HG03521 (cell line): ENCODE results near the gene RAB18.
"Not testable (repeated sequence)": the region's sequence is repeated elsewhere in the genome, so short reads cannot be mapped to it uniquely, and the experiment has no call there.

Source experiments
- ATAC-seq: cut with Tn5 transposase; IDR thresholded peaks from one replicate; pipeline ENCODE4 v1.9.1; 2021; ENCODE audit warnings: mild to moderate bottlenecking, moderate library complexity; ENCODE audit not compliant: unreplicated experiment

Gene RAB18

DNA sequence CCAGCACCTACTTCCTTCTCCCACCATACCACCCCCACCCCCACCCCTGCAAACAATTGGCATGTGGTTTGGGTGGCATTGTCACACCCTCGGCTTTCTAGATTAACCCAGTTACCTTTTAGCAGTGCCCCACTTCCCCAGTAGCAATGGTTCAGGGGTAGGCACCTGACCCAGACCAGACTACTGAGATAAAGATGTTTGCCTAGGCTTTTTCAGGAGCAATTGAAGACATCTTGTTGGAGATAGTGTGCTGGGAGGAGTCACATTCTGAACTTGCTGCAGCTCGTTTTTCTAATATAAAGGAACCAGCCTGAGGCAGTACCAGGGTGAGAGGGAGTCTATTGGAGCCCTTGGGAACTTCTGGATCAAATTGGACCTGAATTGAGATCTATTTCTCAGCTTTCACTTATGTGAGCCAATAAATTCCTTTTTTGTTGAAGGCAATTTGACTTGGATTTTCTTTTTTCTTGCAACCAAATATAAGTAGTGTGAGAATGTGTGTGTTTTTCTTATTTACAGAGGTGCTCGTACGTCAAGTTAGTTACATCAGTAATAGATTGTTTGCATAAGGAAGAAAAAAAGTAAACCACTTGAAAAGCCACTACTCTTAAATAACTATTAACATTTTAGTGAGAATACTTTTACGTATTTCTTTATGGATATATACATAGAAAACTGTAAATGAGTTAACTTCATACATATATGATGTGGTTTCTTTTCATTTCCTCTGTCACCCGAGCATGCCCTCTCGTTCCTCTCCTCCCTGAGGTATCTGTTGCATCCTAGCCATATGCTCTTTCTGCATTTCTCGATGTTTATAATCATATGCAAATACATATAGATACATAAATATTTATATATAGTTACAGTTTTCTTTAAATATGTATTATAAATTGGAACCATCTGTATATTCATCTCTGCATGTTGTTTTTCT is 38.0 kb downstream of the RAB18 start:
- ATAC-seq: no peak

DNA sequence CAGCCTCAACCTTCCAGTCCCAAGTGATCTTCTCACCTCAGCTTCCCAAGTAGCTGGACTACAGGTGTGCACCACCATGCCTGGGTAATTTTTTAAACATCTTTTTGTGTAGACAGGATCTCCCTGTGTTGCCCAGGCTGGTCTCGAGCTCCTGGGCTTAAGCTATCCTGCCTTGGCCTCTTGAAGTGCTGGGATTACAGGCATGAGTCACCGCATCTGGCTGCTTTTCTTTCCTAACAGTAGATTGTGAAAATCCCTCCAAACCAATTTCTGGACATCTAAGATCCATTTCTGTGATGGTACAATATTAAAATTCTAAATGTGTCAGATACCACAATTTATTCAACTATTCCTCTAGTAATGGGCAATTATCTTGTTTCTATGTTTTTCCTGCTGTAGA is 38.7 kb downstream of the RAB18 start:
- ATAC-seq: no peak

DNA sequence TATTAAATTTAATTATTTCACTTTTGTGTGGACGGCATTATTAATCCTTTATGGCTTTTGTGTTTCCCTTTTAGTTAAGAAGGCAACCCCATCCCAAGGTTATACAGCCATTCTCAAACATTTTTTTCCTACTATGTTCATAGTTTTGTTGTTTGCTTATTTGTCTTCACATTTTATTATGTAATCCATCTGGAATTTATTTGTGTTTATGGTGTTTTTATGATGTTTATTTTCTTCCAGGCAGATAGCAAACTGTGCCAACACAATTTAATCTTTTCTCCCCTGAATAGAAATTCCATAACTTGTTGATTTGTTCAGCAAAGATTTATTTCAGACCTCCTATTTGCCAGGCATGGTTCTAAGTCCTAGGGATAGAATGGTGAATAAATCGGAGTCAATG is 42.9 kb downstream of the RAB18 start:
- no peak for ATAC-seq

DNA sequence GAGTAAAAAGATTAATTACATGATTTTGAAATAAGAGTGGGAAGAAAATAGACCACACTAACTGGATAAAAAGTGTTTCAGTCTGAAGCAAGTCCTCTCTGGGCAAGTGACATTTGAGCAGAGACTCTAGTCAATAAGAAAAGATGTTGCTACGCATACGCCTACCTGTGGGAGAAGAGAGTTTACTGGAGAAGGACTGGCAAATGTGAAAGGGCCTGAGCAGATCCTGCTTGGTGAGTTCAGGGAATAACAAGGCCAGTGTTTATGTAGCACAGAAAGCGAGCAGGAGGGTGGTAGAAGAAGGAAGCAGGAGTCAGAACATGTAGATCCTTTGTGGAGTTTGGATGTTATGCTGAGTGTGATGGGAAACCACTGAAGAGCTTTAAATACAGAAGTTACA is 43.4 kb downstream of the RAB18 start:
- ATAC-seq: no peak

DNA sequence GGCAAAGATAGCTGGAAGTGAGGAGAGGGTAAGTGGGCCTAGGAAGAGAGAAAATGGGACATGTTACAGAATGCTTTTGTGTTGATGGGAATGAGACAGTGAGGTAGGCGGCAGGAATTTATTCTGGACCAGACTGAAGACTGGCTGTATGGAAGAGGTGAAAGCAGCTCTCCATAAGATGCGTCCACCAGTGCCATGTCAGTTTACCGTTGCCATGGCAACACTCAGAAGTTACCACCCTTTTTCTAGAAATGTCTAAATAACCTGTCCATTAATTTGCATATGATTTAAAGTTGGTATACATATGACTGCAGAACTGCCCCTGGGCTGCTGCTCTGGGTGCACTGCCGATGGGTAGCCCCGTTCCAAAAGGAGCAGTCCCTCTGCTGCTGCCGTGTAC is 46.7 kb downstream of the RAB18 start:
- no peak for ATAC-seq

DNA sequence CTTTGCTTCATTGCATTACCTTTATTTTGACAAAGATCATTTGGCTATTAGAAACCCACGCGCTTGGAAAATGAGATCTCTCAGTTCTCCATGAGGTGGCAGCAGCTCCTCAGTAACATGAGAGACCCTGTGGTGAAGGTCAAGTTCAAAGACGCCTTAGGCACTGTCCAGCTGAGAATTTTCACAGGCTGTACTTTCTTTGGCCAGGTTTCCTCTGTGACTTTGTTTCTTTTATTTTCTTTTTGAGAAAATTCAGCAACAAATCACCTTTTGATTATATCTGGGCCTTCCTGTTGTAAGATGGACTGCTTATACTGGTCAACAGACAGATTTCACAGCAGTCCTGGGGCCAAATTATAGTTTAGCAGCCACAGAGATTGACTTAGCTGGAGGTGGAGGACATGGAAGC is 54.5 kb downstream of the RAB18 start:
- ATAC-seq: peak; percentile 51

DNA sequence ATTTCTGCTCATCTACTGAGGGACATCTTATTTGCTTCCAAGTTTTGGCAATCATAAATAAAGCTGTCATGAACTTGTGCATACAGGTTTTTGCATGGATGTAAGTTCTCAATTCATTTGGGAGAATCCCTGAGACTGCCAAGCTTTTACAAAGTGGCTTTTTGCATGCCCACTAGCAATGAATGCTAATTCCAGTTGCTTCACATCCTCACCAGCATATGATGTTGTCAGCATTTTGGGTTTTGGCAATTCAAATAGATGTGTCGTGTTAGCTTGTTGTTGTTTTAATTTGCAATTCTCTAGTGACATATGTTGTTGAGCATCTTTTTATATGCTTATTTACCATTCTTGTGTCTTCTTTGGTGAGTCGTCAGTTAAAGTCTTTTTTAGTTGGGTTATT is 57.2 kb downstream of the RAB18 start:
- ATAC-seq: no peak

DNA sequence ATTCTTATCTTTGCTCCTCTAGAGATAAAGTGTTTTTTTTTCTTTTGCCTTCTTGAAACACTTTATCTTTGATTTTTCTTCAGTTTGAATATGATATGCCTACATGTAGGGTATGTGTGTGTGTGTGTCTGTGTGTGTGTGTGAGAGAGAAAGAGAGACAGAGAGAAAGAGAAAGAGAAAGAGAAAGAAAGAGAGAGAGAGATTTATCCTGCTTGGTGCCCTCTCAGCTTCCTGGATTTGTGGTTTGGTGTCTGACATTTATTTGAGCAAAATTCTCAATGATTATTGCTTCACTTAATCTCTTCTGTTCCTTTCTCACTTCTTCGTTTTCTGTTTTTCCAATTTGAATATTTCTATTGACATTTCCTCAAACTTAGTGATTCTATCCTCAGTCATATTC is 60.3 kb downstream of the RAB18 start:
- ATAC-seq: no peak

DNA sequence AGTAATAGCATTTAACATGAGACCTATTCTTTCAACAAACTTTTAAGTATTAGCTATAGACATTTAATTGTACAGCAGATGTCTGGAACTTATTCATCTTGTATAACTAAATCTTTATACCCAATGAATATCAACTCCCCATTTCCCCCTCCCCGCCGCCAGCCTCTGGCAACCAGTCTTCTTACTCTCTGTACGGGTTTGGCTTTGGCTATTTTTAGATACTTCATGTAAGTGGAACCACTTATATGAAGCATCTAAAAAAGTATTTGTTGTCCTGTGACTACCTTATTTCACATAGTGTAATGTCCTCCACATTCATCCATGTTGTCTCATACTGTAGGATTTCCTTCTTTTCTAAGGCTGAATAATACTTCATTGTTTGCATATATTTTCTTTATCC is 60.8 kb downstream of the RAB18 start:
- no peak for ATAC-seq

DNA sequence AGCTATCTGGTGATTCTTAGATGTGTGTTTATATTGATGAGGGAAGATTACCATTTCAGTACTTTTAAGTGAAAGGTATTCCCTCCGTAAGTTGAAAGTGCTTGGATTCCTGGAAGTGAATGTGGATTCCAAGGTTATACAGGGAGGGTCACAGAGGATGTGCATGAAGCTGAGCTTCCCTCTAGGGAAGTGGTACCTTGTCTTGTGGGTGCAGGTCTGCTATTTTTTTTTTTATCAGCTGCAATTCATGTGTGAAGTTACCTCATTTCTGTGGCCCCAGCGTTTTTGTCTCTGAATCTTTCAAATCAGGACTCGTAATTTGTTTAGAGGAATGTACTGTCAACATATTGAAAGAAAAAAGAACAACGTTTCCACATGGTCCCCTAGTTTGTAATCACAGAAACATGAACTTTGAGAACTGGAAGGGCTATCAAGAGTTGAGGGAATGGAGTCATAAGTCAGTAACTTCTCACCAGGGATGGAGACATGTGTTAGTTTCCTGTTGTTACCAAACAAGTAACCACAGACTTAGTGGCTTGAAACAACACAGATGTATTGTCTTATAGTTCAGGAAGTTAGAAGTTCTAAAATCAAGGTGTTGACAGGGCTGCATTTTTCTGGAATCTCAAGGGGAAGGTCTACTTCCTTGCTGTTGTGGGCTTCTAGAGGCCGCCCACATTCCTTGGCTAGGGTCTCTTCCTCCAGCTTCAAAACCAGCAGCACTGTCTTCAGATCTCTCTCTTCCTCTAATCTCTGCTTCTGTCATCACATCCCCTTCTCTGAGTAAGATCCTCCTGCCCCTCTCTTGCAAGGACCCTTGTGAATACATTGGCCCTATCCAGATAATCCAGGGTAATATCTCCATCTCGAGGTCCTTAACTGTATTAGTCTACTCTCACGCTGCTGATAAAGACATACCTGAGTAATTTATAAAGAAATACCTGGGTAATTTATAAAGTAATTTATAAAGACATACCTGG is 64.4 kb downstream of the RAB18 start:
- no peak for ATAC-seq

DNA sequence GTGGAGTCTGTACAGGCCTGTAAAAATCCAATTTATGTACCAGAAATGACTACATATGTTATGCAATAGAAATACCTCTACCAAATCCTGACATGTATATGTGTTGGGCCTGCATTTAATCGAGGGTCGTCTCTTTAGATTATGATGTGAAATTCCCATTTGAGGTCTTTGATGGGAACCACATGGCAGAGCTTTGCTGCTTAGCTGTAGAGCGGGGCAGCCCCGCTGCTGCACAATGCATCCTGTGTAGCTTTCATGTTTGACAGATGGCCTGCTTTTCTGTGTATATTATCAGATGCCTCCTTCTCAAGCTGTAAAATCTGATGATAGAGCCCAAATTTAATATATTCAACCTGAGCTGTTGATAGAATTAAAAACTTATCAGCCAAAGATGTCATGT is 65.8 kb downstream of the RAB18 start:
- no peak for ATAC-seq

DNA sequence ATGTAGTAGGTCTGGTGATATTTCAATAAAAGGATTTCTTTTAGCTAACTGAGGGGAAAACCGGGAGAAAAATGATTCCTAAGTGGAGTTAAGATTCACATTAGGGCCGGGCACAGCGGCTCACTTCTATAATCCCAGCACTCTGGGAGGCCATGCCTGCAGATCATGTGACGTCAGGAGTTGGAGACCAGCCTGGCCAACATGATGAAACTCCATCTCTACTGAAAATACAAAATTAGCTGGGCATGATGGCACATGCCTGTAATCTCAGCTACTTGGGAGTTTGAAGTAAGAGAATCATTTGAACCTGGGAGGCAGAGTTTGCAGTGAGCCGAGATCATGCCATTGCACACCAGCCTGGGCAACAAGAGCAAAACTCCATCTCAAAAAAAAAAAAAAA is 72.9 kb downstream of the RAB18 start:
- not testable (repeated sequence) for ATAC-seq

DNA sequence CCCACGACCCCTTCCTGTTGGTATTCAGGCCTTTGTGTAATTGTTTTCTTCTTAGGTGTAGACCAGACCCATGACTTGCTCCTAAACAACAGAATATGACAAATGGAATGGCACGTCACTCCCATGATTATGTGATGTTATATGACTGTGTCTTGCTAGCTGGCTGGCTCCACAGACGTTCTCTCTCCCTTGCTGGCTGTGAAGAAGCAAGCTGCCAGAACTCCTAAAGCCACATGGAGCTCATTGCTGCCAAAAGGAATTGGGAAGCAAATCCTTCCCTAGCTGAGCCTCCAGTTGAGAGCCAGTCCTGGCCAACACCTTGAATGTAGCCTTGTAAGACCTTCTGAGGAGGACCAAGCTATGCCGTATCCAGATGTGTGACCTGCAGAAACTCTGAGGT is 74.2 kb downstream of the RAB18 start:
- no peak for ATAC-seq

DNA sequence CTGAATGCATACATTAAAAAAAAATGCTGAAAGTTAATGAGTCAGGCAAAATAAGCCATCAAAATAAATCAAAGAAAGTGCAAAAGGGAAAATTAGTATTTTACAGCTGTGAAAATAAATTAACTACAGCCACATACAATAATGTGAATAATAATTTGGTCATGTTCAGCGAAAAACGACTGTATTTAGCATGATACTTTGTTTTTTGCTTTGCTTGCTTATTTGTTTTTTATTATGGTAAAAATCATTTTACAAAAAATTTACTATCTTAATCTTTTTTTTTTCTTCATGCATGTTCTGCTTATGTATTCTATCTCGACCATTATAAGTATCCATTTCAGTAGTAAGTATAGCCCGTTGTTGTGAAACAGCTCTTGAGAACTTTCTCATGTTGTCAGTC is 77.1 kb downstream of the RAB18 start:
- ATAC-seq: no peak

DNA sequence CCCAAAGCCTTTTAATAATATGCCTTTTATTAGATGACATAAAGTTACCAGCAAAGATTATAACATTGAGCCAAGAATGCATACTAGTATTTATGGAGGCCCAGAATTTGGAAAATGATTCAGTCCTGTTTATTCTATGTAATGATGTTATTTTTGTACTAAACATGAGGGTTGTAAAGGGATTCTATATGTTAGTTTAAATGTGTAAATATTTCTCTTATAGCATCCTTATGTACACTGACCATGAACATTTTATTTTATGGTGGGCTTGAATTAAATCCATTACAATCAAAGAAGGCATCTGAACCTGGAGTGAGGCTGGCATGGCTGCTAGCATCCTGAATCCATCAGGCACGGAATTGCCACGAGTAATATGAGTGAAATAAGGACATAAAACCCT is 80.2 kb downstream of the RAB18 start:
- no peak for ATAC-seq
